SK-N-MC (cell line): ENCODE data around the gene DCDC2C.

ENCODE experiments used
- DNase-seq: peaks from one replicate; pipeline ENCODE4 v3.0.0-alpha.2; 2011; ENCODE audit warnings: low read depth, low spot score
- H3K27ac ChIP-seq: fragments of 200-600 bp; sonication (generic); 2 replicates; pipeline ENCODE4 v1.5.1; 2016; ENCODE audit warnings: mixed run types
- H3K36me3 ChIP-seq: fragments of 200-600 bp; sonication (generic); 2 replicates; pipeline ENCODE4 v1.6.1; 2017; ENCODE audit warnings: antibody characterized with exemption, low read length, mixed read lengths; ENCODE audit not compliant: insufficient read depth
- H3K4me3 ChIP-seq: fragments of 200-600 bp; sonication (generic); 2 replicates; pipeline ENCODE4 v1.5.1; 2016
- H3K9ac ChIP-seq: fragments of 200-600 bp; sonication (generic); 2 replicates; pipeline ENCODE4 v1.8.0; 2017; ENCODE audit warnings: mixed run types, mixed read lengths; ENCODE audit not compliant: insufficient read length
- H3K9me3 ChIP-seq: fragments of 200-600 bp; sonication (generic); 2 replicates; pipeline ENCODE4 v1.6.1; 2017; ENCODE audit warnings: low read depth, mild to moderate bottlenecking, antibody characterized with exemption, low read length, moderate library complexity, mixed read lengths
- EZH2 ChIP-seq: fragments of 200-600 bp; sonication (generic); IDR thresholded peaks from one replicate; pipeline ENCODE4 v1.6.1; 2017; ENCODE audit warnings: antibody characterized with exemption
- FOXP2 ChIP-seq: optimal IDR thresholded peaks from 2 replicates; pipeline ENCODE3; 2011; ENCODE audit warnings: mild to moderate bottlenecking, moderate library complexity; ENCODE audit not compliant: insufficient read depth; ENCODE audit errors: extremely low read length, control extremely low read depth
- POLR2AphosphoS5 ChIP-seq: IDR thresholded peaks from 2 replicates; pipeline ENCODE4 v1.6.1; 2012; ENCODE audit warnings: mild to moderate bottlenecking, low read depth, low read length, borderline replicate concordance

DCDC2C gene

GRCh38 chr2:3754280-3754679, 50.9 kb downstream of the DCDC2C start:
- H3K9ac ChIP-seq, result no peak overlapping the region
- no peak overlapping the region for H3K27ac ChIP-seq
- no peak for DNase-seq
- TF ChIP-seq EZH2, result no peak
- TF ChIP-seq POLR2AphosphoS5, result no peak
- no peak for TF ChIP-seq FOXP2
- no peaks in the 10 kb centered on the region for H3K36me3 ChIP-seq
- H3K9me3 ChIP-seq, result no peaks in the 10 kb centered on the region
- no peak overlapping the region for H3K4me3 ChIP-seq

DNA sequence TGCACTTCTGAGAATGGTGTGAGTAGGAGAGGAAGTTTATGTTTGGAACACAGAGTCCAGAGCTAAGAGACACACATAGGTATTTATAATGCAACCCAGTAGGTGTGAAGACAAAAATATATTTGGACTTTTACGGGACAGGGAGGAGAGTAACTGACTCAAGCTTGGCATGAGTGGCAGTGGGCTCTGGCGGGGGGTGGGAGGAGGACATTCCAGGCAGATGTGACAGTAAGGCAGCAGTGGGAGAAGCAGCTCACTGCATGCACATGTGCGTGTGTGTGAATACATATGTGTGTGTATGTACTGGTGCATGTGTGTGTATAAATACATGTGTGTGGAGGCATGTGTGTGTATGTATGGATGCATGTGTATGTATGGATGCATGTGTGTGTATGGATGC, 51.4 kb downstream of the DCDC2C start:
- Histone ChIP-seq H3K27ac (no peak overlapping the region), H3K4me3 (no peak overlapping the region), H3K9me3 (no peaks in the 10 kb centered on the region), H3K9ac (no peak overlapping the region), H3K36me3 (no peaks in the 10 kb centered on the region)
- TF ChIP-seq POLR2AphosphoS5 (no peak), EZH2 (no peak), FOXP2 (no peak)
- DNase-seq, result no peak

DNA sequence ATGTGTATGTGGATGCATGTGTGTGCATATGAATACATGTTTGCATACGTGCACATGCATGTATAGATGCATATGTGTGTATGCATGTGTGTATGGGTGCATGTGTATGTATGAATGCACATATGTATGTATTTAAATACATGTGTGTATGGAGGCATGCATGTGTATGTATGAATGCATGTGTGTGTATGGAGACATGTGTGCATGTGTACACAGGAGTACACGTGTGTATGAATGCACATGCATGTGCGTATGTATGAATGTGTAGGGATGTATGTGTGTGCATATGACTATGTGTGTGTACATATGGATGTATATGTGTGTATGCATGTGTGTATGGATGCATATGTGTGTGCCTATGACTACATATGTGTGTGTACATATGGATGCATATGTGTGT, 51.9 kb downstream of the DCDC2C start:
- Histone ChIP-seq H3K4me3 (no peak overlapping the region), H3K36me3 (no peaks in the 10 kb centered on the region), H3K27ac (no peak overlapping the region), H3K9me3 (no peaks in the 10 kb centered on the region), H3K9ac (no peak overlapping the region)
- DNase-seq, result no peak
- TF ChIP-seq EZH2, result no peak
- TF ChIP-seq POLR2AphosphoS5, result no peak
- no peak for TF ChIP-seq FOXP2

DNA sequence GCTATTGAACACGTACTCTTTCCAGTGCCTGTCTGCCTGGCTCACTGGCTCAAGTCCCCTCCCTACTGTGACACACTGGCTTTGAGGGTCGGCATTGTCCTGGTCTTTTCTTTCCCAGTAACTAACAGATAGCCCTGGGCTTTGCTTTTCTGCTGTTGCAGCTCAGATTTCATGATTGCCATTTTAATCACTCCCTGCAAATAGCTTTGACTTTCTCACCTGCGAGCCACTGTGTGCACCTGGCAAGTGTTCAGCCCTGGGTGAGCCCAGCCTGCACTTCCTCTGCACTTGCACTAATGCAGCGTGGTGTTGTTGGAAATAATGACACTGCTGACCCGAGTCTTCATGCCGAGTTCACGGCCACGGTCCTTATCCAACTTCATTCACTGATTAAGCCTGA, 52.9 kb downstream of the DCDC2C start:
- Histone ChIP-seq H3K9ac (no peak overlapping the region), H3K9me3 (no peaks in the 10 kb centered on the region), H3K27ac (no peak overlapping the region), H3K4me3 (no peak overlapping the region), H3K36me3 (no peaks in the 10 kb centered on the region)
- DNase-seq, result no peak
- TF ChIP-seq EZH2, result no peak
- TF ChIP-seq FOXP2, result no peak
- no peak for TF ChIP-seq POLR2AphosphoS5

GRCh38 chr2:3758906-3759305, 55.5 kb downstream of the DCDC2C start:
- DNase-seq, result no peak
- H3K9ac ChIP-seq, result no peak overlapping the region
- H3K36me3 ChIP-seq, result no peaks in the 10 kb centered on the region
- TF ChIP-seq FOXP2 (no peak), POLR2AphosphoS5 (no peak), EZH2 (no peak)
- no peaks in the 10 kb centered on the region for H3K9me3 ChIP-seq
- H3K4me3 ChIP-seq, result no peak overlapping the region
- no peak overlapping the region for H3K27ac ChIP-seq

DNA sequence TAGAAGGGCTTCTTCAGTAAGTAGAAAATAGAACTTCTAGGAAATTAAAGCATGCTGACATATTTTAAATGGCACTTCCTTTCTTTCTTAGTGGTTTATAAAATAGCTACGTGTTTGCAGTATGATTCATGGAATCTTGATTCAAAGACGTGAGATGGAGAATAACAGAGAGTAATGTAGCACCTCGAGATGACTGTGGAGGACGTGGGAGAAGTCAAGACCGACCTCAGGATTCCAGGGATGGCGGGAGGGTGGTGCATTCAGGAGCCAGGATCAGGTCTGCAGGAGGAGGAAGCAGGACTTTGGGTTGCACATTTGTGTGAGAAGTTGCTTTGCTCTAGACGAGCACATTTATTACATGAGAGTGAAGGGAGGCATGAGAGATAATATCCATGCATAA, 56.0 kb downstream of the DCDC2C start:
- no peak for DNase-seq
- TF ChIP-seq POLR2AphosphoS5, result no peak
- no peak for TF ChIP-seq FOXP2
- no peak for TF ChIP-seq EZH2
- no peaks in the 10 kb centered on the region for H3K36me3 ChIP-seq
- H3K4me3 ChIP-seq, result no peak overlapping the region
- H3K27ac ChIP-seq, result no peak overlapping the region
- no peaks in the 10 kb centered on the region for H3K9me3 ChIP-seq
- H3K9ac ChIP-seq, result no peak overlapping the region

DNA sequence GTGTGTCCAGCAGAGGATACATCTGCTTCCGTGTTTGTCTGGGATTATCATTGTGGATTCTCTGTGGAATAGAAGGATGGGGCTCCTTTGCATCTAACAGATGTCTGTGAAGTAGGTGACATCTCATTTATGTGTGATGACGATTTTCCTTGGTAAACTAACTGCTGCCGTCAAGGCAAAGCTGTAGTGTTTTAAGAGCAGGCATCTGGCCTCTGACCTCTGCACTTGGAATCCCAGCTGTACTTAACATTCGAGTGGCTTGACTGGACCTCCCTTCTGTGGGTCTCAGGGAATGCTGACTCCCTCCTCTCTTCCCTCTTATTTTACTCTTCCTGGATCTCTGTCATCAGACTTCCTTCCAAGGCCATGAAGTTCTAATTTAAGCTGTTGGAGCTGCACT, 56.4 kb downstream of the DCDC2C start:
- no peak overlapping the region for H3K27ac ChIP-seq
- H3K36me3 ChIP-seq, result no peaks in the 10 kb centered on the region
- no peak overlapping the region for H3K9ac ChIP-seq
- H3K9me3 ChIP-seq, result no peaks in the 10 kb centered on the region
- DNase-seq, result no peak
- no peak overlapping the region for H3K4me3 ChIP-seq
- TF ChIP-seq POLR2AphosphoS5 (no peak), FOXP2 (no peak), EZH2 (no peak)

DNA sequence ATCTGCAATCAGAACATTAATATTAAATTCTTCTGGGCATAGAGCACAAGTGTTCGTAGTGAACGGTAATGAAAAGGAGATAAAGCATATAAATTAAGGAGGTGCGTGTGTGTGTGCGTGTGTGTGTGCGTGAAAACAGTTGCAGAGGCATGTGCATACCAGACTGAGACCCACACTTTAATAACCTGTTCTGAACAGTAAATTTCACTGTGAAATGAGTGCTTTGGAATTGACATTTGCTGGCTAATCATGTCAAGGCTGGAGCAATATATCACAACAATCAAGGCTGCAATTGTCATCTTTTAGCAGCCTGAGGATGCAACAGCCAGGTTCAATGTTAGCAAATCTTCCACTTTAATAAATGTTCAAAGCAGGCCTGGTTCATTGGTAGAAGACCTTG, 57.9 kb downstream of the DCDC2C start:
- no peak overlapping the region for H3K9ac ChIP-seq
- H3K27ac ChIP-seq, result no peak overlapping the region
- H3K9me3 ChIP-seq, result no peaks in the 10 kb centered on the region
- TF ChIP-seq POLR2AphosphoS5 (no peak), FOXP2 (no peak)
- H3K4me3 ChIP-seq, result no peak overlapping the region
- DNase-seq, result no peak
- H3K36me3 ChIP-seq, result no peaks in the 10 kb centered on the region

DNA sequence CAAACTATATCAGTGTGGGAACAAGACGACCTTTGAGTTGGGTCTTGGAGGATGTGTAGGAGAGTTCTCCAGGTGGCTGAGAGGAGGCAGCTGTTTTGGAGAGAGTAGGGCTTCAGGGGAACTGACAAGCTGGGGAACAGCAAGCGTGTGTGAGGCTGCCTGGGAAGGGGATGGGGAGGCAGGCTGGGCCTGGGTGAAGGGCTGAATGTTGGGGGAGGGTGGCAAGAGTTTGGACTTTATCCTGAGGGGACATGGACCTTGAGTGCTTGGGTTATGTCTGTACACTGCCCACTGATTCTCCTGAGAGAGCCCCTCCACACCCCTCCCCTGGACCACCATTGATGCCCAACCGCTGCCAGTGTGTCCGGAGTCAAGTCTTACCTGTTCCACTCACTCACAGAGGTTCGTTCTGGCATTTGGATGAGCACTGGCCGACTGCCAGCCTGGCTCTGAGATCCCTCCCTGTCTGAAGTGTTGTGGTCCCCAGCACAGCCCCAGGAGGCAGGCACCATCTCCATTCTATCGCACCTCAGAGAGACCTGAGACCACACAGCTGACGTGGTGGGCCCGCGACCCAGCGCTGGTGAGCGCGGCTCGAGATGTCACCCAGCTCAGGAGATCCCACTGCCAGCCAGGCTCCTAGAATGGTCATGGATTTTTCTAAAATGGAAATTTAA, 59.5 kb downstream of the DCDC2C start:
- TF ChIP-seq EZH2 (no peak), POLR2AphosphoS5 (no peak), FOXP2 (no peak)
- Histone ChIP-seq H3K36me3 (no peaks in the 10 kb centered on the region), H3K4me3 (no peak overlapping the region), H3K27ac (no peak overlapping the region), H3K9ac (no peak overlapping the region), H3K9me3 (no peaks in the 10 kb centered on the region)
- no peak for DNase-seq
